Activated CD4-positive, alpha-beta T cell treated with anti-CD3 and anti-CD28 coated beads, Interleukin-2, amount 50 U/mL, for 16 hours (primary cell): Measurements from ENCODE around the gene DNAI1.
"Not testable (repeated sequence)": the region's sequence is repeated elsewhere in the genome, so short reads cannot be mapped to it uniquely, and the experiment has no call there.

Experiments
- DNase-seq: peaks from one replicate; pipeline ENCODE4 v3.0.0-alpha.2; 2020

DNAI1 gene

DNA sequence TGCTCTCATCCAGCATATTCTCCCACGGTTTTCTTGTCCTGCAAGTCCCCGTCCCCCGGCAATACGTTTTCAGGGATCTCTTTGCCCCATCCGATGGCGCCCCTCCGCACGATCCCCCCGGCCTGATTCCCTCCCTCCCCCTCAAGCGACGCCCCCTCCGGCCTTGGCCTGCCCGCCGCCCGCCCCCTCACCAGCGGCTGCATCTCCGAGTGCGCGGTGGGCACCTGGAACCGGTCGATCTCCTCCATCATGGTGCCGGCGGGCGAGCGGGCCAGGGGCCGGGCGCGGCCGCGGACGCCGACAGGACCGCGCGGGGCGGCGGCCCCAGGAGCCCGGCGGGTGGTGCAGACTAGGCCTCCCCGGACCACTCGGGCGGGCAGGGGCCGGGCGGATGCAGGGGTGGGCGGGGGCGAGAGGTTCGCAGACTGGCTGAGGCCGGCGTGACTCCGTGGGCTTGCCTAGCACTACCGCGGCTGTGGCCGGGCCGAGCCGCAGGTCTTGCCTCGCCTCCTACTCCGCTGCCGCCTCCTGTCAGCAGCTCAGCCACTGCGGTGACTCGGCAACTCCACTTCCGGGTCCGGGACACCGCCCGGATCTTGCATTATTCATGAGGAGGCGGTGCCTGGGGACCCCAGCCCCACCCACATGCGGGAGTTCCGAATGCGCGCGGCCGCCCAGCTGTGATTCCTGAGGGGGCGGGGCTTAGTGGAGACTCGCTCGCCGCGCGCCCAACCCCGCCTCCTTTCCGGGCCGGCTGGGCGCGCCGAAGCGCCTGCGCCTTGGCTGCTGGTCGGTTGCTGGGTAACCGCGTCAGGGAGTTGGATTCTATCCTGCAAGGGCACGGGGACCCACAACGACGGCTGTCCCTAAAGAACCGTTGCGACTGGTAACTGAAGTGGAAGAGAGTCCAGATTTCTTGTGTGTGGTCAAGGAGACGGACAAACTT is at the start of gene DNAI1, which contains the start of gene FAM219A:
TSS of gene DNAI1 (plus strand) at position 793 of the 946 bp plus-strand sequence. CDS start 201 bp downstream, outside the sequence.
TSS of gene FAM219A (minus strand) at position 558 of the 946 bp plus-strand sequence. CDS start at position 251, 307 bp downstream.
- DNase-seq = peak; percentile 99

GRCh38 chr9:34409154-34409553 is 49.5 kb upstream of the DNAI1 start:
- no peak for DNase-seq

DNA sequence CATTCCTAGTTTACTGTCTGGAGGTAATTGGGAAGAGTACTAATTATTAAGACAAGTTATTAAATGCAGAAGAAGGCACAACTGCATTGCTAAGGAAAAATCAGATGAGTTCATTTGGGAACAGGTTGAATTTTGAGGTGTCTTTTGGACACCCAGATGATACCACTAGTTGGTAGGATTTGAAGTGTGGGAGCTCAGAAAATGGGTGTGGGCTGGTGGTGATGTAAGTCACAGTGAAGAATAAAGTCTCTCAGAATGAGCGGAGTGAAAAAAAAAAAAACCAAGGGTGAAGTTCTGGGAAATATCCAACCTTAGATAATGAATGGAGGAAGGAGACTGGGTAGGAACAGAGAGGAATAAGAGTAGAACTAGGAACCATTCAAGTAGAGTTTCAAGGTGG is 46.3 kb upstream of the DNAI1 start:
- DNase-seq = no peak

GRCh38 chr9:34413231-34413852 is 45.3 kb upstream of the DNAI1 start:
- peak; percentile 24 for DNase-seq

GRCh38 chr9:34417734-34418133 is 40.9 kb upstream of the DNAI1 start:
- DNase-seq = no peak

DNA sequence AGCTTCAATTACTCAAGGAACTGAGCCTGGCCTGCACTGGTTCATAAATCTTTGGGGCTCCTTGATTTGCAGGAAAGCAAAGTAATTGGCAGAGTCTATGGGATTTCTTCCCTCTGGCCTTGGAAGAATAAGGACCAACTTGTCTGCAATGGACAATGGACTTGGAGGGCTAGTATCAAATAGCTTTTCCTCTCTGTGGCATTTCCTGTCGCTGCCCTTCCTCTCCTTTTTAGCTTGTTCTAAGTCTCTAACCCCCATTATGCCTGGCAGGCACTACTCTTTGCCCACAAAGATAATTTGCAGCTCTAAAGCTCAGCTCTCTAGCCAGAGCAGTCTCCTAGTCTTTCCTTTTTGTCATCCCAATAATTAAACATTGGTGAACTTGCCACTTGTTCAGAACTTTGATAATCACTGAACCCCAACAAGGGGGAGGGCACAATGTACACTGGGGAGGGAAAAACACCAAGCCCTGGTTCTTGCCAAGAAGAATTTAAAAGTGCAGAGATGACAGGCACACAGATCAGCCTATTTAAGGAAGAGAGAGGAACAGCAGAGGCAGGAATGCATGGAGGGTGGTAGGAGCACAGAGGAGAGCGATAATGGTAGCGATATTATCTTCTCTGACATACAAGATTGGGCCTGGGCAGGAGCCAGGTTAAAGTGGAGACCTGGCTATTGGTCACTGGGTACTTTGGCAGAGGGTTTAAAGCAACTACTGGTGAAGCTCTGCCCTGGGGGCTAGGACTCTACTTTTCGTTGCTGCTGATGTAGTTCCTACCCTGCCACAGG is 38.7 kb upstream of the DNAI1 start:
- DNase-seq = no peak

DNA sequence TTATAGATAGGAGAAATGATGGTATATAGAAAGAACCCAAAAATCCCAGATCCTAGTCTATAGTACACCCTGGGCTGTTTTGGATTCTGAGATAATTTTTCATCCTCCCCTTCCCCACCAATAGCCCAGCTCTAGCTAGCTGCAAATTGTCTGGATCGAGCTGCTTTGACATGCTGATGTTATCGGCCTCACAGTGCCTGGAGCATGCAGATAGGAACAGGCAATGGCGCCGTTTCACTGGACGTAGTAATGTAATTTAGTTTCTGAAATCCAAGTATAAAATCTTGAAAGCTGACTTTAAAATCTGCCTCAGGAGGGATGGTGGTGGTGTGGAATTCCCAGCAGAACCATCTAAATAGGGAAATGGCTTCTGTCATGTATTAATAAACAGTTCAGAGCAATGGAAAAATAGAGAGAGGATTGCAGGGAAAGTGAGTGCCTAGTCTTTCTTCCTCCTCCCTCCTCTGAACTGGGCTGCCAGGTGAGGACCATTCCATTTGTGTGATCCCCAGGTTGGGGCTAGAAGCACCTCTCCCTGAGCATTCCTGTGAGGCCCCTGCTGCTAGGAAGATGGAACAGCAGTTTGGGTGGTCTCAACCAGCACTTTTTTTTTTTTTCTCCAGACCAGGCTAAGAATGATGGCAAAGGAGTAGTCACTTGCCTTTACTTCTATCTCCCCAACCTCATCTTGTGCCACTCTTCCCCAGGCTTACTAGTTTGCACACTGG is 32.1 kb upstream of the DNAI1 start:
- no peak for DNase-seq

- DNase-seq = no peak
Measured at GRCh38 chr9:34428325-34428958, 30.2 kb upstream of the DNAI1 start.

DNA sequence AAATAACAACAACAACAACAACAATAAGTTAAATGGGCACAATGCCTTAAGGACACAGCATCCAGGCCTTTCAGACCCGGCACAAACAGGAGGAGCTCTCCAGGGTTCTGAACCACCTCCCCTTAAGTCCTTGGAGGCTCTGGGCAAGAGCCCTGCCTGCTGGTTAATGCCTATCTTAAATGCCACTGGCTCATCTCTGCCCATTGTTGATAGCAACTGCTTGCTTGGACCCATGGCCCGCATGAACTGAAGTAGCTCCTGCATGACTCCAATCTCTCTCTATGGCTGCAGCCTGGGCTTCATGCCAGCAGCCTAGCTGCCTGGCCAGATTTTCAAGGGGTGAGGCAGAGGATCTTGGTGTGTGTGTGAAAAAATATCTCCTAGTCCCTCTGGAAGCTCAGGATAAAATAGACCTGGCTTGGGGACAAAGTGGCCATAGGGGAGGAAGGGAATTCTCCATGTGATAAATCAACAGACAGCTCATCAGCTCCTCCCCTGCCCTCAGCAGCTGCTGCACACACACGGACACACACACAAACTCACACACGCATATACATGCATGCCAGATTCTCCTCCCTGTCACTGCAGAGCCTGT is 27.7 kb upstream of the DNAI1 start:
- DNase-seq = peak; percentile 19

DNA sequence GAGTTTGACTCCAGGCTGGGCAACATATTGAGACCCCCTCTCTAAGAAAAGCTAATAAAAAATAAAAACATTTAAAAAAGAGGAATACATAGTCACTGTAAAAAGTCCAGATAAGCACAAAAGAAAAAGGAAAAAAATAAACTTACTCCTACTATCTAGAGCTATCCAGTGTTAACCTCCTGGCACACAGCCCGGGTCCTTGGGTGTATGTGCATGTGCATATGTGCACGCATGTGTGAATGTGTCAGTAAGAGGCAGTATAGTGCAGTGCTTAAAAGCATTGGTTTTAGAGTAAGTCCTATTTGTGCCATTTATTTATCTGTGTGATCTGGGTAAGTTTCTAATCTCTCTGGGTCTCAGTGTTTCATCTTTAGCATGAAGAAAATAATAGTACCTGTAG is 26.9 kb upstream of the DNAI1 start:
- no peak for DNase-seq

DNA sequence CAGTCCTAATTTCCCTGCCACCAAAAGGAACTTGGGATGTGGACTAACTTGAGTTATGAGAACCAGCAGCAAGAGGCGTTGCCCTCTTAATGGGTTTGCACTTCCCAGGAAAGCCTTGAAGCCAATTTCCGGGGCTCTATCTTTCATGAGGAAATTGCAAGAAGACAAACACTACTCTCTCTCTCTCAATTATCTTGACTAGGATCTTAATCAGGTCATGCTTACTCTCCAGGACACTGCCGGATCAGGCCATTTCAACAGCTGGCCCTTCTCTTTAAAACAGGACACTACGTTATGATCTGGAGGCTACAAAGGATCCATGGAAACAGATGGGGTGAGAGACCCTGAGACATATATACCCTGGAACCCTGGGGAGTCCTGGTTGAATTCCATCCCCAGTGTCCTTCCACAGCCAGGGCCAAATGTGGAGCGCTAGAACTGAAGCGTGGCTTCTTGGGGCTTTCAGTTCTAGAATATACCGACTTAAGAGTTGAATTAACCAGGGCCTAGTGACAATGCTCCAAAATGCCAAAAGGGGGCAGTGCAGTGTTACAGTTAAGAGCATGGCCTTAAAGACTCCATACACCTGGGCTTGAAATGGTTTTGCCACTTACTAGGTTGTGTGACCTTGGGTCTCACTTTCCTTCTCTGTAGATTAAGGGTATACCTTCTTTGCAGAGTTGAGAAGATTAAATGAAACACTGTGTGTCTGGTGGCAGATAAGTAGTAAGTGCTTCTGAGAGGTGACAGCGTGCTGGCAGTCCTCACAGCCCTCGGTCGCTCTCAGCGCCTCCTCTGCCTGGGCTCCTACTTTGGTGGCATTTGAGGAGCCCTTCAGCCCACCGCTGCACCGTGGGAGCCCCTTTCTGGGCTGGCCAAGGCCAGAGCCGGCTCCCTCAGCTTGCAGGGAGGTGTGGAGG is 21.3 kb upstream of the DNAI1 start:
- DNase-seq = peak; percentile 72

DNA sequence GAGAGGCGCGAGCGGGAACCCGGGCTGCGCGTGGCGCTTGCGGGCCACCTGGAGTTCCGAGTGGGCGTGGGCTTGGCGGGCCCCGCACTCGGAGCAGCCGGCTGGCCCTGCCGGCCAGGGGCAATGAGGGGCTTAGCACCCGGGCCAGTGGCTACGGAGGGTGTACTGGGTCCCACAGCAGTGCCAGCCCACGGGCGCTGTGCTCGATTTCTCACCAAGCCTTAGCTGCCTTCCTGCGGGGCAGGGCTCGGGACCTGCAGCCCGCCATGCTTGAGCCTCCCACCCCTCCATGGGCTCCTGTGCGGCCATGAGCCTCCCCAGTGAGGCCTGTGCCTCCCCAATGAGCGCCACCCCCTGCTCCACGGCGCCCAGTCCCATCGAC is 20.7 kb upstream of the DNAI1 start:
- not testable (repeated sequence) for DNase-seq

DNA sequence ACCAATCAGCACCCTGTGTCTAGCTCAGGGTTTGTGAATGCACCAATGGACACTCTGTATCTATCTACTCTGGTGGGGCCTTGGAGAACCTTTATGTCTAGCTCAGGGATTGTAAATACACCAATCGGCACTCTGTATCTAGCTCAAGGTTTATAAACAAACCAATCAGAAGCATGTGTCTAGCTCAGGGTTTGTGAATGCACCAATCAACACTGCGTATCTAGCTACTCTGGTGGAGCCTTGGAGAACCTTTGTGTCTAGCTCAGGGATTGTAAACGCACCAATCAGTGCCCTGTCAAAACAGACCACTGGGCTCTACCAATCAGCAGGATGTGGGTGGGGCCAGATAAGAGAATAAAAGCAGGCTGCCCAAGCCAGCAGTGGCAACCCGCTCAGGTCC is 20.1 kb upstream of the DNAI1 start:
- not testable (repeated sequence) for DNase-seq

DNA sequence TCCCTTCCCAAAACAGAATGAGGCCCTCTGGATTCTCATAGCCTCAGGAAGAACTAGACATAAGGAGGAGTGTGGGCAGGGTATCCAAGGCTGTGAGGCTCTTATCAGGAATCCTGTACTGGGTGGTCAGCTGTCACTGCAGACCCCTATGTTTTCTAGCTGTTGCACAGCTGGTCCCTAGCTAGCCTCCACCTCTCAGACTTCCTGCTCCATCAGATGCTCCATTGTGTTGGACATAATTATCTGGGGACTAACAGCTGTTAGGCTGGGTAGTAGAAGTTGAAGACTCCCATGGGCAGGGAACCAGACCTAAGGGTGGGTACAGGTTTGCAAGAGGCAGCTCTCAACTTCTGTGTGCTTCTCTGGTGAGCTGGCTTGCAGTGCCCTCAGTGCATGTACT is 18.6 kb upstream of the DNAI1 start:
- DNase-seq = no peak

GRCh38 chr9:34442770-34443169 is 15.8 kb upstream of the DNAI1 start:
- DNase-seq = no peak

DNA sequence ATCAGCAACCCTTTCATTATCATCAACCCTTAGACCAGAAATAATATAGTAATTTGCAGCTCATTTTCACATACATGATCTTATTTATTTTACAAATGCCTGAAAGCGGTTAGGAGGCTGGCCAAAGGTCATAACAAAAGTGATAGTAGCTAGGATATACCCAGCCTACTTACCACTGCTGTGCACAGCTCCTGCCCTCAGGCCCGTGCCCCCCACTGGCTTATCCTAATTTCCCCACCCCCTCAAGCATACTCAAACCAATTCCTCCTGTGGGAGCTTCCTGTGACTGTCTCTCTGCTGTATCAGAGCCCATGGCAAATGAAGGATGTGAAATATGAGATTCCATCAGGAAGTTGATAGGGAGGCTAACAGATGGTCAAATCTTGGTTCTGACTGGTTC is 15.1 kb upstream of the DNAI1 start:
- DNase-seq = no peak

GRCh38 chr9:34443976-34444375 is 14.6 kb upstream of the DNAI1 start:
- DNase-seq = no peak

GRCh38 chr9:34446468-34446891 is 12.1 kb upstream of the DNAI1 start:
- DNase-seq = no peak

DNA sequence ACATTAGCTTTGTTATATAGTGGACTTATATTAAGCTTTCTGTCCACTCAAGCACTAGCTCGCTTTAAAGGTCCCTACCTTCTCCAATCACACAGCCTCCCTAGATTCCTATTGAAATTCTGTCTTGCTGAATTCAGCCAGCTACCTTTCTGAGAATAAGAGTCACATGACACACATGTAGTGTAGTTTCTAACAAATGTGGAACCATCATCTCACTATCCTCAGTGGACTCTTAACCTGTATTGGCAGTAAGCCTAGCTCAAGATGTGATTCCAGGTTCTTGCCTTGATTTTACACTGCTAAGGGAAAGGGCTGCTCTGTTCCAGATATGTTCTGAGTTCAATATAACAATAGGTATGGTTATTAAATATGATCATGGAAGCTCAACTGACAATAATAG is 11.7 kb upstream of the DNAI1 start:
- no peak for DNase-seq

DNA sequence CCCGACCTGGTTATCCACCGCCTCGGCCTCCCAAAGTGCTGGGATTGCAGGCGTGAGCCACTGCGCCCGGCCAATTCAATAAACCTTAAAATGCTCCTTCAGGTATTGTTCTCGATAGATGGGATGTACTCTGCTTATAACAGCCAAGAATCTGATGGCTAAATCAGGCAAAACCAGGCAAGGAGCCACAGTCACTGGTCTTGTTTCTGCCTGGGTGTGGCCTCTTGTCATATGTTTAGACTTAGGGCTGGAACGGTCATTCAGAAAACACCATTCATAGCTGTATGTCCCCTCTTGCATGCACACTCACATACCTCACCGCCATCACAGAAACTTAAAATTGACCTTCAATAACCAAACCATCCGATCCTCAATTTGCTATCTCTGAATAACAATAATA is 8.0 kb upstream of the DNAI1 start:
- no peak for DNase-seq

- DNase-seq = no peak
Measured at GRCh38 chr9:34451135-34451534, 7.5 kb upstream of the DNAI1 start.
